Neural progenitor cell (in vitro differentiated cells): ENCODE results near the gene NPHP4.

Source experiments
- CTCF ChIP-seq: fragments of 200-600 bp; sonication (generic); IDR thresholded peaks from 2 replicates; pipeline ENCODE4 v1.5.1; 2017; ENCODE audit warnings: antibody characterized with exemption, mild to moderate bottlenecking
- EZH2 ChIP-seq: fragments of 200-600 bp; sonication (generic); IDR thresholded peaks from 2 replicates; pipeline ENCODE4 v1.6.1; 2017; ENCODE audit warnings: antibody characterized with exemption, mild to moderate bottlenecking, moderate library complexity
- EZH2phosphoT487 ChIP-seq: fragments of 200-600 bp; sonication (generic); IDR thresholded peaks from 2 replicates; pipeline ENCODE4 v1.6.1; 2017; ENCODE audit warnings: antibody characterized with exemption

GRCh38 chr1:5901150-5901549 lies 91.1 kb downstream of the NPHP4 start:
- TF ChIP-seq CTCF (no peak), EZH2 (no peak), EZH2phosphoT487 (no peak)
